ENCODE data around the gene LRRC7.

The LRRC7 gene

GRCh38 chr1:70072231-70072751 is 504.6 kb downstream of the LRRC7 start:
- H3K4me3 ChIP-seq (ENCODE audit: low read length), result no peak overlapping the region

GRCh38 chr1:70075761-70076160 is 508.0 kb downstream of the LRRC7 start:
- Histone ChIP-seq H3K9me2 (replicated peaks; ENCODE audit: insufficient read depth, low read length) (no peaks in the 10 kb centered on the region), H3K4me3 (ENCODE audit: low read length) (no peak overlapping the region), H3K9ac (ENCODE audit: low read length) (no peak overlapping the region), H3K36me3 (replicated peaks; ENCODE audit: insufficient read depth, low read length) (no peaks in the 10 kb centered on the region), H2AFZ (ENCODE audit: low read length) (no peak overlapping the region), H3K27me3 (replicated peaks; ENCODE audit: insufficient read depth, low read length) (no peaks in the 10 kb centered on the region), H3K4me1 (ENCODE audit: low read length) (no peaks in the 10 kb centered on the region), H3F3A (ENCODE audit: insufficient read depth, low read length) (no peaks in the 10 kb centered on the region), H3K79me2 (ENCODE audit: low read length) (no peaks in the 10 kb centered on the region), H4K20me1 (ENCODE audit: insufficient read depth, low read length) (no peaks in the 10 kb centered on the region), H3K9me3 (replicated peaks; ENCODE audit: insufficient read depth, low read length) (no peaks in the 10 kb centered on the region), H3K27ac (ENCODE audit: low read length) (no peak overlapping the region), H3K4me2 (ENCODE audit: low read depth, low read length) (no peak overlapping the region)
- no peak for DNase-seq
- TF ChIP-seq EZH2phosphoT487 (IDR thresholded peaks at IDR 0.05; ENCODE audit: low read length) (no peak), CTCF (IDR thresholded peaks at IDR 0.05; ENCODE audit: low read length) (no peak), EZH2 (optimal IDR thresholded peaks at IDR 0.05; ENCODE audit: low read depth, low read length) (no peak)

More at GRCh38 chr1:70072231-70072751, 504.6 kb downstream of the LRRC7 start:
- H3K27ac ChIP-seq (ENCODE audit: low read length), result no peak overlapping the region
- no peaks in the 10 kb centered on the region for H3K9me3 ChIP-seq (replicated peaks; ENCODE audit: insufficient read depth, low read length)
- H3K9me2 ChIP-seq (replicated peaks; ENCODE audit: insufficient read depth, low read length), result no peaks in the 10 kb centered on the region
- H3K4me2 ChIP-seq (ENCODE audit: low read depth, low read length), result no peak overlapping the region
- no peaks in the 10 kb centered on the region for H4K20me1 ChIP-seq (ENCODE audit: insufficient read depth, low read length)
- no peaks in the 10 kb centered on the region for H3K4me1 ChIP-seq (ENCODE audit: low read length)
- TF ChIP-seq CTCF (IDR thresholded peaks at IDR 0.05; ENCODE audit: low read length) (no peak), EZH2phosphoT487 (IDR thresholded peaks at IDR 0.05; ENCODE audit: low read length) (no peak), EZH2 (optimal IDR thresholded peaks at IDR 0.05; ENCODE audit: low read depth, low read length) (no peak)
- no peak for DNase-seq
- no peak overlapping the region for H3K9ac ChIP-seq (ENCODE audit: low read length)
- H2AFZ ChIP-seq (ENCODE audit: low read length), result no peak overlapping the region
- H3K27me3 ChIP-seq (replicated peaks; ENCODE audit: insufficient read depth, low read length), result no peaks in the 10 kb centered on the region
- no peaks in the 10 kb centered on the region for H3K79me2 ChIP-seq (ENCODE audit: low read length)
- no peaks in the 10 kb centered on the region for H3K36me3 ChIP-seq (replicated peaks; ENCODE audit: insufficient read depth, low read length)
- H3F3A ChIP-seq (ENCODE audit: insufficient read depth, low read length), result no peaks in the 10 kb centered on the region

- Histone ChIP-seq H4K20me1 (ENCODE audit: insufficient read depth, low read length) (no peaks in the 10 kb centered on the region), H3K79me2 (ENCODE audit: low read length) (no peaks in the 10 kb centered on the region), H2AFZ (ENCODE audit: low read length) (no peak overlapping the region), H3K27ac (ENCODE audit: low read length) (no peak overlapping the region), H3K9ac (ENCODE audit: low read length) (no peak overlapping the region), H3K9me3 (replicated peaks; ENCODE audit: insufficient read depth, low read length) (no peaks in the 10 kb centered on the region), H3K27me3 (replicated peaks; ENCODE audit: insufficient read depth, low read length) (no peaks in the 10 kb centered on the region), H3F3A (ENCODE audit: insufficient read depth, low read length) (no peaks in the 10 kb centered on the region), H3K9me2 (replicated peaks; ENCODE audit: insufficient read depth, low read length) (no peaks in the 10 kb centered on the region), H3K36me3 (replicated peaks; ENCODE audit: insufficient read depth, low read length) (no peaks in the 10 kb centered on the region), H3K4me2 (ENCODE audit: low read depth, low read length) (no peak overlapping the region), H3K4me3 (ENCODE audit: low read length) (no peak overlapping the region), H3K4me1 (ENCODE audit: low read length) (no peaks in the 10 kb centered on the region)
- DNase-seq, result no peak
- TF ChIP-seq EZH2phosphoT487 (IDR thresholded peaks at IDR 0.05; ENCODE audit: low read length) (no peak), EZH2 (optimal IDR thresholded peaks at IDR 0.05; ENCODE audit: low read depth, low read length) (no peak), CTCF (IDR thresholded peaks at IDR 0.05; ENCODE audit: low read length) (no peak)
These were observed 509.3 kb downstream of the LRRC7 start for GRCh38 chr1:70077066-70077465.
